Measurements from ENCODE around the gene GUCY1A1. TPM values are rescaled to one million over a fixed set of nuclear protein-coding genes. Genes with fewer than 3 reads are reported as not detected.

GUCY1A1 gene
- total RNA-seq, 4 donors from 2014 or later, result 29.4 to 45.6 (median 32.7) TPM

DNA sequence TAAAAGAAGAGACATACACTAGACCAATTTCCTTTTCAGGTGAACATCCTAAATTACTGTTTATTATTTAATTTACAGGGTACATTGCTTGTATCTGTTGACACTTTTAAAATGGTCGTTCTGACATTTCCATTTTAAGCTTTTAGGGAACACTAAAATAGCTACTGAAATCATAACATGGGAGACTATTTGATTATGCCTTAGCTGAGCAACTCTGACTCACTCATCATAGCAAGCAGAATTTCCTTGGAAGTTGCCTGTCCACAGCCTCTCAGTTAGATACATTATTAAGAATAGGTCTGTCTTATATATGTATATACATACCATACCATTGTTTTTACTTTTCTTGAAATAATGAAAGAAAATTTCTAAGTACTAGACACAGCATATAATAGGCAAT is 114.1 kb downstream of the GUCY1A1 start:
- intact Hi-C loops (cut with DNase I; ENCODE audit: low total_unique reads) (loop anchor here (10.0 kb wide), 1 partner anchor 336 kb away; no protein-coding TSS in a partner anchor), in situ Hi-C loops (cut with MboI; ENCODE audit: low pct_ligation_motif_present in 1 of 4, low pct_unique_long_range_greater_than_20kb in 1 of 4, low sequenced_read_pairs in 3 of 4) (loop anchor here in 2 of 4 donors (10.0 to 25.0 kb wide), 2 partner anchors 336 to 343 kb away; no protein-coding TSS in a partner anchor)
- H3K4me3 ChIP-seq, result no peak overlapping the region
- no peaks in the 10 kb centered on the region for H3K27me3 ChIP-seq
- H3K27ac ChIP-seq, result peak overlapping the region; percentile 7 to 63 (median 31)
- peaks cover 0 to 15% (median 5%) of the 10 kb centered on the region in 4 donors for H3K4me1 ChIP-seq
- no peaks in the 10 kb centered on the region for H3K36me3 ChIP-seq
- WGBS, 2 donors (ENCODE audit: low coverage in 1 of 2), result 44 to 50% methylated on average over 1 of the region's 1 CpG
- H3K9me3 ChIP-seq, result no peaks in the 10 kb centered on the region
- TF ChIP-seq EP300 (IDR thresholded peaks at IDR 0.05; ENCODE audit: low read depth) (no peak), POLR2AphosphoS5 (IDR thresholded peaks at IDR 0.05) (no peak), POLR2A (IDR thresholded peaks at IDR 0.05) (no peak)
- TF ChIP-seq, protein P1, sequence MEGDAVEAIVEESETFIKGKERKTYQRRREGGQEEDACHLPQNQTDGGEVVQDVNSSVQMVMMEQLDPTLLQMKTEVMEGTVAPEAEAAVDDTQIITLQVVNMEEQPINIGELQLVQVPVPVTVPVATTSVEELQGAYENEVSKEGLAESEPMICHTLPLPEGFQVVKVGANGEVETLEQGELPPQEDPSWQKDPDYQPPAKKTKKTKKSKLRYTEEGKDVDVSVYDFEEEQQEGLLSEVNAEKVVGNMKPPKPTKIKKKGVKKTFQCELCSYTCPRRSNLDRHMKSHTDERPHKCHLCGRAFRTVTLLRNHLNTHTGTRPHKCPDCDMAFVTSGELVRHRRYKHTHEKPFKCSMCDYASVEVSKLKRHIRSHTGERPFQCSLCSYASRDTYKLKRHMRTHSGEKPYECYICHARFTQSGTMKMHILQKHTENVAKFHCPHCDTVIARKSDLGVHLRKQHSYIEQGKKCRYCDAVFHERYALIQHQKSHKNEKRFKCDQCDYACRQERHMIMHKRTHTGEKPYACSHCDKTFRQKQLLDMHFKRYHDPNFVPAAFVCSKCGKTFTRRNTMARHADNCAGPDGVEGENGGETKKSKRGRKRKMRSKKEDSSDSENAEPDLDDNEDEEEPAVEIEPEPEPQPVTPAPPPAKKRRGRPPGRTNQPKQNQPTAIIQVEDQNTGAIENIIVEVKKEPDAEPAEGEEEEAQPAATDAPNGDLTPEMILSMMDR (IDR thresholded peaks at IDR 0.05), result no peak
- no peak for DNase-seq

DNA sequence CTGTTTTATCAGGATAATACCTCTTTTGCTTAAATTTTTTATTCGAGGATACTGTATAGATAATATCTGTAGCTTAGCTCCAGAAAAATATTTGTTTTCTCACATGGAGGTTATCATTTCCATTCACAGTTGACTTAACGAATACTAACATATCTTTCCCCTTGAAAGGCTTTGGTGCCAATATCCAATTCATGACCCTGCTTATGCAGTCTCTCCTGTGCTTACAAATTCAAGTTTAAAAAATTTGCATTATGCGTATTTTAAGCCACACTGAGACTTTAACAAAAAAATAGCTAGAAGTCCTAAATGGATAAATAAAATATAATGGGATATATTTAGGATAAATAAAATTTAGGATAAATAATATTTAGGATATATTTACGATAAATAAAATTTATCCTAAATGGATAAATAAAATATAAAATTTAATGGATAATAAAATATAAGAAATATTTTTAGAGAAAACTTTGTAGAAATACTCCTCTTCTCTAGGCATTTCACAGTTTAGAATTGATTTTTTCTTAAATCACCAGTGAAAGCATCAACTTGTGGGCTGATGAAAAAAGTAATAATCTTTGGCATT is 114.7 kb downstream of the GUCY1A1 start:
- Histone ChIP-seq H3K4me1 (peaks cover 0 to 15% (median 5%) of the 10 kb centered on the region in 4 donors), H3K9me3 (no peaks in the 10 kb centered on the region), H3K4me3 (no peak overlapping the region), H3K27me3 (no peaks in the 10 kb centered on the region), H3K27ac (peak overlapping the region in 3 of 4 donors; percentile 28 to 63 (median 34)), H3K36me3 (no peaks in the 10 kb centered on the region)
- no peak for TF ChIP-seq EP300 (IDR thresholded peaks at IDR 0.05; ENCODE audit: low read depth)
- no peak for DNase-seq
- 88 to 93% methylated on average over 4 of the region's 4 CpGs for WGBS, 2 donors (ENCODE audit: low coverage in 1 of 2)
- in situ Hi-C loops (cut with MboI; ENCODE audit: low pct_ligation_motif_present in 1 of 4, low pct_unique_long_range_greater_than_20kb in 1 of 4, low sequenced_read_pairs in 3 of 4) (loop anchor here in 2 of 4 donors (10.0 to 25.0 kb wide), 2 partner anchors 337 to 344 kb away; no protein-coding TSS in a partner anchor), intact Hi-C loops (cut with DNase I; ENCODE audit: low total_unique reads) (loop anchor here (10.0 kb wide), 1 partner anchor 337 kb away; no protein-coding TSS in a partner anchor)

Other genes starting within 250 kb of the GUCY1A1 start
- gene GUCY1B1, start 92.2 kb downstream of the GUCY1A1 start, total RNA-seq, result 10 to 100 TPM in 2 of 4 donors, 1 to 10 TPM in 2; 6.0 to 20.3 (median 10.6) TPM
- not detected for gene ASIC5, start 199.4 kb downstream of the GUCY1A1 start, total RNA-seq
- gene TDO2, start 236.8 kb downstream of the GUCY1A1 start, total RNA-seq, result under 1 TPM in 1 of 4 donors, not detected in 3; 0.64 TPM